Ectodermal cell (in vitro differentiated cells): ENCODE results near the gene PIGX.
"Not testable (repeated sequence)": the region's sequence is repeated elsewhere in the genome, so short reads cannot be mapped to it uniquely, and the experiment has no call there.

Experiments
- H3K27ac ChIP-seq: 2 replicates; pipeline ENCODE4 v1.7.0; 2013; ENCODE audit warnings: mild to moderate bottlenecking, low read depth, low read length; ENCODE audit not compliant: insufficient read depth, poor library complexity, severe bottlenecking
- H3K27me3 ChIP-seq: 2 replicates; pipeline ENCODE4 v1.7.0; 2013; ENCODE audit warnings: mild to moderate bottlenecking, low read length; ENCODE audit not compliant: insufficient read depth, control insufficient read depth, poor library complexity, severe bottlenecking
- H3K36me3 ChIP-seq: one replicate; pipeline ENCODE4 v1.7.0; 2013; ENCODE audit warnings: low read length; ENCODE audit not compliant: control insufficient read depth, insufficient read depth
- H3K4me1 ChIP-seq: one replicate; pipeline ENCODE4 v1.7.0; 2013; ENCODE audit warnings: low read length; ENCODE audit not compliant: control insufficient read depth, insufficient read depth
- H3K4me3 ChIP-seq: 2 replicates; pipeline ENCODE4 v1.7.0; 2013; ENCODE audit warnings: low read depth, low read length, control low read depth; ENCODE audit not compliant: insufficient read depth
- H3K9me3 ChIP-seq: 2 replicates; pipeline ENCODE4 v1.7.0; 2013; ENCODE audit warnings: mild to moderate bottlenecking, low read length, moderate library complexity; ENCODE audit not compliant: control insufficient read depth
- WGBS, 2 experiments: methylation state at CpG; one replicate each; pipeline ENCODE4 v1.1.7; 2013; ENCODE audit warnings: missing lambda C conversion rate in 2 of 2; 5-methylcytosine and 5-hydroxymethylcytosine counted together

Gene PIGX

GRCh38 chr3:196737655-196738054 lies 25.5 kb downstream of the PIGX start:
- H3K4me3 ChIP-seq = no peak overlapping the region
- no peaks in the 10 kb centered on the region for H3K9me3 ChIP-seq
- no peaks in the 10 kb centered on the region for H3K4me1 ChIP-seq
- H3K27me3 ChIP-seq = no peaks in the 10 kb centered on the region
- WGBS, 2 experiments = 87 to 91% methylated on average over 6 of the region's 6 CpGs
- H3K27ac ChIP-seq = no peak overlapping the region
- H3K36me3 ChIP-seq = no peaks in the 10 kb centered on the region

GRCh38 chr3:196739671-196740480 lies 27.7 kb downstream of the PIGX start, which contains the start of gene PAK2:
Gene PAK2, plus strand, starts transcription at chr3:196739857. Its CDS starts 42,790 bp downstream, at chr3:196782647.
- H3K9me3 ChIP-seq = no peaks in the 10 kb centered on the region
- H3K4me3 ChIP-seq = peak within 1 kb of the TSS; percentile 96
- WGBS, 2 experiments = 0% methylated on average over 86 of the region's 86 CpGs
- H3K27ac ChIP-seq = peak within 1 kb of the TSS; percentile 96
- H3K27me3 ChIP-seq = no peaks in the 10 kb centered on the region
- H3K4me1 ChIP-seq = no peaks in the 10 kb centered on the region
- H3K36me3 ChIP-seq = no peaks in the 10 kb centered on the region

GRCh38 chr3:196740481-196741248 lies 28.5 kb downstream of the PIGX start:
- H3K4me1 ChIP-seq = no peaks in the 10 kb centered on the region
- no peaks in the 10 kb centered on the region for H3K9me3 ChIP-seq
- H3K4me3 ChIP-seq = peak overlapping the region; percentile 96
- H3K27ac ChIP-seq = peak overlapping the region; percentile 96
- 1 to 2% methylated on average over 27 to 30 of the region's 30 CpGs for WGBS, 2 experiments
- no peaks in the 10 kb centered on the region for H3K36me3 ChIP-seq
- H3K27me3 ChIP-seq = no peaks in the 10 kb centered on the region

- Histone ChIP-seq H3K4me1 (no peaks in the 10 kb centered on the region), H3K27me3 (no peaks in the 10 kb centered on the region), H3K36me3 (no peaks in the 10 kb centered on the region), H3K4me3 (peak overlapping the region; percentile 96), H3K9me3 (no peaks in the 10 kb centered on the region), H3K27ac (no peak overlapping the region)
- WGBS, 2 experiments = 72 to 75% methylated on average over 5 of the region's 5 CpGs
Measured at GRCh38 chr3:196741249-196741889, 29.2 kb downstream of the PIGX start.

- not testable (repeated sequence) for H3K4me1 ChIP-seq, H3K4me3 ChIP-seq, H3K36me3 ChIP-seq, H3K27me3 ChIP-seq, H3K9me3 ChIP-seq, H3K27ac ChIP-seq
- 89 to 97% methylated on average over 8 of the region's 10 CpGs for WGBS, 2 experiments
Measured at GRCh38 chr3:196743569-196743968, 31.4 kb downstream of the PIGX start.

- Histone ChIP-seq H3K4me1 (no peaks in the 10 kb centered on the region), H3K27me3 (no peaks in the 10 kb centered on the region), H3K9me3 (no peaks in the 10 kb centered on the region), H3K36me3 (peaks cover 8% of the 10 kb centered on the region), H3K4me3 (no peak overlapping the region), H3K27ac (no peak overlapping the region)
- WGBS, 2 experiments = 93 to 94% methylated on average over 8 of the region's 8 CpGs
Measured at GRCh38 chr3:196749125-196749524, 36.9 kb downstream of the PIGX start.

GRCh38 chr3:196753201-196753600 lies 41.0 kb downstream of the PIGX start:
- Histone ChIP-seq H3K36me3 (peaks cover 19% of the 10 kb centered on the region), H3K27ac (no peak overlapping the region), H3K27me3 (no peaks in the 10 kb centered on the region), H3K4me3 (no peak overlapping the region), H3K9me3 (no peaks in the 10 kb centered on the region), H3K4me1 (no peaks in the 10 kb centered on the region)
- WGBS, 2 experiments = 91 to 94% methylated on average over 8 of the region's 8 CpGs

GRCh38 chr3:196754091-196754981 lies 42.2 kb downstream of the PIGX start:
- peaks cover 19% of the 10 kb centered on the region for H3K36me3 ChIP-seq
- no peak overlapping the region for H3K4me3 ChIP-seq
- H3K9me3 ChIP-seq = no peaks in the 10 kb centered on the region
- WGBS, 2 experiments = 94 to 97% methylated on average over 9 of the region's 9 CpGs
- H3K27me3 ChIP-seq = no peaks in the 10 kb centered on the region
- H3K27ac ChIP-seq = no peak overlapping the region
- no peaks in the 10 kb centered on the region for H3K4me1 ChIP-seq

- WGBS, 2 experiments = 86% methylated on average over 4 of the region's 4 CpGs
- Histone ChIP-seq H3K9me3 (no peaks in the 10 kb centered on the region), H3K36me3 (peaks cover 15% of the 10 kb centered on the region), H3K27ac (no peak overlapping the region), H3K4me1 (no peaks in the 10 kb centered on the region), H3K4me3 (no peak overlapping the region), H3K27me3 (no peaks in the 10 kb centered on the region)
Measured at GRCh38 chr3:196756732-196757131, 44.6 kb downstream of the PIGX start.
